Neural cell (in vitro differentiated cells): ENCODE measurements around the gene SKAP1. TPM values are rescaled to one million over a fixed set of nuclear protein-coding genes. Genes with fewer than 3 reads are reported as not detected.

Experiments
- H2AFZ ChIP-seq: fragments of 200-600, 300-800 bp; sonication (generic), shearing (Covaris generic); 2 replicates; pipeline ENCODE4 v1.6.0; 2014; ENCODE audit warnings: low read depth, mild to moderate bottlenecking, antibody characterized with exemption, low read length, moderate library complexity
- H3F3A ChIP-seq: fragments of 200-600 bp; shearing (Covaris generic); 2 replicates; pipeline ENCODE4 v1.6.1; 2016; ENCODE audit warnings: mild to moderate bottlenecking, moderate library complexity, mixed read lengths, antibody characterized with exemption, low read length; ENCODE audit not compliant: insufficient read depth, poor library complexity, severe bottlenecking
- H3K27ac ChIP-seq: fragments of 200-600, 300-800 bp; sonication (generic), shearing (Covaris generic); 2 replicates; pipeline ENCODE4 v1.5.1; 2014; ENCODE audit warnings: mild to moderate bottlenecking, low read length, moderate library complexity
- H3K27me3 ChIP-seq: fragments of 300-800, 200-600 bp; sonication (generic), shearing (Covaris generic); 2 replicates; pipeline ENCODE4 v1.6.0; 2014; ENCODE audit warnings: mild to moderate bottlenecking, low read depth, low read length, moderate library complexity; ENCODE audit not compliant: insufficient read depth
- H3K36me3 ChIP-seq: fragments of 300-800, 200-600 bp; sonication (generic), shearing (Covaris generic); 2 replicates; pipeline ENCODE4 v1.5.1; 2014; ENCODE audit warnings: mild to moderate bottlenecking, antibody characterized with exemption, low read length, moderate library complexity; ENCODE audit not compliant: insufficient read depth
- H3K4me2 ChIP-seq: fragments of 300-800, 200-600 bp; sonication (generic), shearing (Covaris generic); 2 replicates; pipeline ENCODE4 v1.6.0; 2014; ENCODE audit warnings: mild to moderate bottlenecking, low read length
- H3K4me3 ChIP-seq: fragments of 300-800, 200-600 bp; sonication (generic), shearing (Covaris generic); 2 replicates; pipeline ENCODE4 v1.5.1; 2014; ENCODE audit warnings: mild to moderate bottlenecking, low read length, moderate library complexity
- H3K79me2 ChIP-seq: fragments of 200-600 bp; shearing (Covaris generic); replicated peaks from 2 replicates; pipeline ENCODE4 v1.6.0; 2014; ENCODE audit warnings: mild to moderate bottlenecking, low read length, moderate library complexity; ENCODE audit not compliant: insufficient read depth
- H3K9ac ChIP-seq: fragments of 300-800, 200-600 bp; sonication (generic), shearing (Covaris generic); 2 replicates; pipeline ENCODE4 v1.6.1; 2016; ENCODE audit warnings: mild to moderate bottlenecking, low read length, mixed read lengths
- H3K9me2 ChIP-seq: fragments of 200-600 bp; shearing (Covaris generic); 2 replicates; pipeline ENCODE4 v1.6.1; 2016; ENCODE audit warnings: mild to moderate bottlenecking, low read length, mixed read lengths; ENCODE audit not compliant: insufficient read depth
- H3K9me3 ChIP-seq: fragments of 200-600, 300-800 bp; sonication (generic), shearing (Covaris generic); 2 replicates; pipeline ENCODE4 v1.6.1; 2016; ENCODE audit warnings: mild to moderate bottlenecking, mixed run types, low read length, moderate library complexity, mixed read lengths
- H4K20me1 ChIP-seq: fragments of 200-600 bp; shearing (Covaris generic); 2 replicates; pipeline ENCODE4 v1.6.1; 2016; ENCODE audit warnings: mild to moderate bottlenecking, mixed run types; ENCODE audit not compliant: insufficient read depth
- CTCF ChIP-seq: fragments of 450-650 bp; IDR thresholded peaks from 2 replicates; pipeline ENCODE4 v1.5.1; 2014; ENCODE audit warnings: antibody characterized with exemption, mild to moderate bottlenecking, moderate library complexity; ENCODE audit not compliant: poor library complexity, severe bottlenecking
- EP300 ChIP-seq: fragments of 450-650 bp; conservative IDR thresholded peaks from 2 replicates; pipeline ENCODE4 v1.6.1; 2014; ENCODE audit warnings: antibody characterized with exemption, mild to moderate bottlenecking, moderate library complexity; ENCODE audit not compliant: poor library complexity, severe bottlenecking
- EZH2 ChIP-seq: fragments of 200-600, 300-800 bp; shearing (Covaris generic), sonication (generic); IDR thresholded peaks from 2 replicates; pipeline ENCODE4 v1.6.1; 2014; ENCODE audit warnings: antibody characterized with exemption, low read length, borderline replicate concordance, mild to moderate bottlenecking; ENCODE audit not compliant: insufficient read depth, poor library complexity, severe bottlenecking
- MXI1 ChIP-seq: fragments of 450-650 bp; conservative IDR thresholded peaks from 2 replicates; pipeline ENCODE4 v1.6.1; 2014; ENCODE audit warnings: antibody characterized with exemption, mild to moderate bottlenecking; ENCODE audit not compliant: poor library complexity, severe bottlenecking
- POLR2AphosphoS5 ChIP-seq: IDR thresholded peaks from 2 replicates; pipeline ENCODE4 v1.6.1; 2012
- RAD21 ChIP-seq: fragments of 450-650 bp; conservative IDR thresholded peaks from 2 replicates; pipeline ENCODE4 v1.6.1; 2014; ENCODE audit warnings: antibody characterized with exemption, mild to moderate bottlenecking, moderate library complexity
- REST ChIP-seq: IDR thresholded peaks from 2 replicates; pipeline ENCODE4 v1.6.1; 2012; ENCODE audit warnings: borderline replicate concordance
- SMC3 ChIP-seq: fragments of 450-650 bp; conservative IDR thresholded peaks from 2 replicates; pipeline ENCODE4 v1.6.1; 2014; ENCODE audit warnings: antibody characterized with exemption, mild to moderate bottlenecking, moderate library complexity; ENCODE audit not compliant: poor library complexity
- TAF1 ChIP-seq: IDR thresholded peaks from 2 replicates; pipeline ENCODE4 v1.6.1; 2012; ENCODE audit warnings: low read depth
- polyA plus RNA-seq: library from polyadenylated mRNA; depleted of rRNA; stranded (reverse); fragments of >200 nt; gene quantifications from 2 replicates; pipeline ENCODE4 v1.2.3, GENCODE V29; 2014

Gene SKAP1
- polyA plus RNA-seq, 1 donor from 2014 or later: 0.63 TPM

GRCh38 chr17:48107137-48108055 is 322.6 kb downstream of the SKAP1 start, which contains the start of gene SNX11:
TSS of gene SNX11 (plus strand) at chr17:48107766. CDS start at chr17:48112044, 4,278 bp downstream.
- no peaks in the 10 kb centered on the region for H4K20me1 ChIP-seq
- no peaks in the 10 kb centered on the region for H3K27me3 ChIP-seq
- peak; percentile 50 for TF ChIP-seq EP300
- TF ChIP-seq RAD21: no peak
- TF ChIP-seq REST: no peak
- peak; percentile 33 for TF ChIP-seq SMC3
- TF ChIP-seq MXI1: peak; percentile 75
- TF ChIP-seq EZH2: no peak
- peak; percentile 53 for TF ChIP-seq CTCF
- peak; percentile 62 for TF ChIP-seq TAF1
- TF ChIP-seq POLR2AphosphoS5: peak; percentile 66
- H3K36me3 ChIP-seq: no peaks in the 10 kb centered on the region
- H3K4me3 ChIP-seq: peak within 1 kb of the TSS; percentile 79
- H3K9me2 ChIP-seq: no peaks in the 10 kb centered on the region
- peak within 1 kb of the TSS; percentile 76 for H3K4me2 ChIP-seq
- peaks cover 31% of the 10 kb centered on the region for H3K79me2 ChIP-seq
- no peaks in the 10 kb centered on the region for H3K9me3 ChIP-seq
- H3K9ac ChIP-seq: peak within 1 kb of the TSS; percentile 76
- H3F3A ChIP-seq: no peaks in the 10 kb centered on the region
- peak within 1 kb of the TSS; percentile 73 for H2AFZ ChIP-seq
- peak within 1 kb of the TSS; percentile 79 for H3K27ac ChIP-seq

GRCh38 chr17:48106802-48107136 is 323.2 kb downstream of the SKAP1 start:
- Histone ChIP-seq H3K36me3 (no peaks in the 10 kb centered on the region), H3K4me2 (peak overlapping the region; percentile 57), H4K20me1 (no peaks in the 10 kb centered on the region), H3K27ac (no peak overlapping the region), H3K9ac (peak overlapping the region; percentile 76), H3K9me2 (no peaks in the 10 kb centered on the region), H3K4me3 (peak overlapping the region; percentile 79), H3K9me3 (no peaks in the 10 kb centered on the region), H3K79me2 (peaks cover 29% of the 10 kb centered on the region), H3K27me3 (no peaks in the 10 kb centered on the region), H2AFZ (peak overlapping the region; percentile 73), H3F3A (no peaks in the 10 kb centered on the region)
- TF ChIP-seq RAD21: no peak
- no peak for TF ChIP-seq MXI1
- no peak for TF ChIP-seq REST
- TF ChIP-seq CTCF: no peak
- no peak for TF ChIP-seq SMC3
- TF ChIP-seq EZH2: no peak
- no peak for TF ChIP-seq EP300
- no peak for TF ChIP-seq POLR2AphosphoS5
- no peak for TF ChIP-seq TAF1
